Adrenal gland (tissue), 5 donors: ENCODE results near the gene UQCRH.

Source experiments
- CTCF ChIP-seq, 6 experiments: fragments of 450-650 bp in 4 of 6; fragments of 200-600 bp in 2 of 6; sonication (generic) in 1 of 6; IDR thresholded peaks; 1 replicate in 5 of 6; 2 replicates in 1 of 6; pipeline versions ENCODE4 v1.5.1 to v1.8.0; 2016 to 2021; ENCODE audit warnings: antibody characterized with exemption in 6 of 6, mild to moderate bottlenecking in 2 of 6, moderate library complexity in 1 of 6
- POLR2A ChIP-seq, 2 donors: fragments of 450-650 bp; IDR thresholded peaks; one replicate each; pipeline ENCODE4 v1.6.1; 2017; ENCODE audit warnings: antibody characterized with exemption in 2 of 2, mild to moderate bottlenecking in 2 of 2, moderate library complexity in 1 of 2
- donor health status: DM: no; HTN: no; CAD: no.

DNA sequence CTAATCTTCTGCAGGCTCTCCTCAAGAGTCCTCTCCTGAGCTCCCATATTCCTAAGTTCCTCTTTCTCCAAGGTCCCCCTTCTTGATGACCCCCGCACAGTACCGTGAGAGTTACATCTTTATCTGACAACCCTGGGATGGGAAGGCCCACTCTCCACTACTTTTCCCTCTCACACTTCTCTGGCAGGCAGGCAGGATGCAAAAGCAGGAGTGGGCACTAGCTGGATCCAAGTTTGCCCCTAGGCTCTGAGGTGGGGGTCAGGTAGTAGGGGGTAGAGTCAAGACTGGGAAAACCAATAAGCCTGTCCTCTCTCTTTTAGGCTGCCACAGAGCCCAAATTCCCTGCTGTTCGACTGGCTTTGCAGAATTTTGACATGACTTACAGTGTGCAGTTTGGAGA lies 41.0 kb downstream of the UQCRH start:
- TF ChIP-seq CTCF (IDR thresholded peaks at IDR 0.05): no peak
- TF ChIP-seq POLR2A (IDR thresholded peaks at IDR 0.05): no peak
